NCI-H1105 (cell line): Measurements from ENCODE around the gene BBLN.
"Not testable (repeated sequence)": the region's sequence is repeated elsewhere in the genome, so short reads cannot be mapped to it uniquely, and the experiment has no call there.

ENCODE experiments used
- DNase-seq: peaks from one replicate; lab custom pipeline; 2025; lab: John Stamatoyannopoulos, UW

BBLN gene

DNA sequence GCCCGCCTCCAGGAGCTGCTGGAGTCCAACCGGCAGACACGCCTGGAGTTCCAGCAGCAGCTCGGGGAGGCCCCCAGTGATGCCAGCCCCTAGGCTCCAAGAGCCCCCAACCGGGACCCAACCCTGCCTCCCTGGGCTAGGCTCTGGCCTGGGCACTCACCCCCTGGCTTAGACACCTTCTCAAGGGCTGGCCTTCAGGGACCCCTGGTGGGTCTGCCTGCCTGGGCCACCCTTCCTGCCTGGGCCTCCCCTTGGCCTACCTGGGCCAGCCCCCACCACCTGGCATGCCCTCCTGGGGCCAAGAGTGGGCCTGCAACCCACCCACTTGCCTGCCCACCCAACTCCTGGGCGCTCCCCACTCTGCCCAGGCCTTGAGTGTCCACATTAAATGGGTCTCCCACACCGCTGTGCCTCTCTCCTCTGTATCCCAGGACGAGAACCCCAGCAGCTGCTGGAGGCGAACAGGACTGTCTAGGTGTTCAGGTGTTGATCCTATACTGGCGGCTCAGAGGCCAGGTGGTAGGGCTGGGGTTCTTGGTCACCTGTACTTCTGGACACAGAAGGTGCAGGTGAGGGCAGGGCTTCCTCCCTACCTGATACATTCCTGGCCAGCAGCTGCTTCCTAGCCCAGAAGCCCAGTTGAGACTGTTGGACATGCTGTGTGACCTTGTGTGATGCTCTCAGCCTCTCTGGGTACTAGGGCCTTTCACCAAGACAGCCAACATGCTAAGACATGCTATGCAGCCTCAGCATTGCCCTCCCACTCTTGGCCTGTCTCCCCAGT, 3.6 kb downstream of the BBLN start:
- DNase-seq = no peak

DNA sequence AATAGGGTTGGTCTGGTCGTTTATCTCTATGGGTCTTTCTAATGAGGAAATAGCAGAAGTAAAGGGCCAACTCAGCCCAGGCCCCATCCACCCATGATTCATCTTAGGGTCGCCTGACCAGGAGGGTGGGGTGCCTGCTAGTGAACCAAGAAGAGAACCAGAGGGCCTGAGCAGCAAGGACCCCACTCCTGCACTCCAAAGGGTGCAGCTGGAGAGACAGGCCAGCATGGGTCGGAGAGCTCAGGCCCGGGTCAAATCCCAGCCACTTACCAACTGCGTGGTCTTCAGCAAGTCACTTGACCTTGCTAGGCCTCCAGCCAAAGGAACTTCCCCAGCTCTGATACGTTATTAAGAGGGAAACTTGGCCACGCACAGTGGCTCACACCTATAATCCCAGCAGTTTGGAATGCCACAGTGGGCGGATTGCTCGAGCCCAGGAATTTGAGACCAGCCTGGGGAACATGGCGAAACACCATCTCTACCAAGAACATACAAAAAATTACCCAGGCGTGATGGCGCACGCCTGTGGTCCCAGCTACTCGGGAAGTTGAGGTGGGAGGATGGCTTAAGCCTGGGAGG, 4.3 kb downstream of the BBLN start:
- DNase-seq = no peak

DNA sequence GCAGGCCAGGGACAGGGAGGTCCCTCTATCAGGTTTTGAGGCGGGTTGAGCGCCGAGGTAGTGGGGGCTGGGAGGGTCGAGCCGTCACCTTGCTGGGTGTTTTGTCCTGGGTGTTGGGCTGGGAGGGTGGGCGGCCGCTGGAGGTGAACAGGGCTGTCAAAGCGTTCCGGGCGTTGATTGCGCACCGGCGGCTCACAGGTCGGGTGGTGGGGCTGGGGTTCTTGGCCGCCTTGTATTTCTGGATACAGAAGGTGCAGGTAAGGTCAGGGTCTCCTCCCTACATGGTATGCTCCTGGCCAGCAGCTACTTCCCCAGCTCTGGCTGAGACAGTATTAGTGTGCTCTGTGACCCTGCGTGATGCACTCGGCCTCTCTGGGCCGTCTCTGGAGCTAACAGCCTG, 6.1 kb downstream of the BBLN start:
- DNase-seq = no peak

DNA sequence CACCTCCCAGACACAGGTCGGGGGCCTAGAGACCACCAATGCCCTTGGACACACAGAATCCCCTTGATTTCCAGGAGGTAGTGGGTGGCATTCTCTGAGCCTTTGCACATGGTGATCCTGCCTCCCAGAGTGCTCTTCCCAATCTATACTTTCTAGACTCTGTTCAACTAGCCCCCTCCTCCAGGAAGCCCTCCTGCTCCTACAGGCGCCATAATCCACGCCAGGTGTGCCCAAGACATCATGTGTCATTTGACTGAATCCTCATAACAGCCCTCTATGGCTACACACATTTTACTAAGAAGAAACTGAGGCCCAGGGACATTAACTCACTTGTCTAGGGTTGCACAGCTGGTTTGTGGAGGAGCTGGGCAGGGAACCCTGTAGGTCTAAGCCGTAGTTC, 7.1 kb downstream of the BBLN start:
- no peak for DNase-seq

DNA sequence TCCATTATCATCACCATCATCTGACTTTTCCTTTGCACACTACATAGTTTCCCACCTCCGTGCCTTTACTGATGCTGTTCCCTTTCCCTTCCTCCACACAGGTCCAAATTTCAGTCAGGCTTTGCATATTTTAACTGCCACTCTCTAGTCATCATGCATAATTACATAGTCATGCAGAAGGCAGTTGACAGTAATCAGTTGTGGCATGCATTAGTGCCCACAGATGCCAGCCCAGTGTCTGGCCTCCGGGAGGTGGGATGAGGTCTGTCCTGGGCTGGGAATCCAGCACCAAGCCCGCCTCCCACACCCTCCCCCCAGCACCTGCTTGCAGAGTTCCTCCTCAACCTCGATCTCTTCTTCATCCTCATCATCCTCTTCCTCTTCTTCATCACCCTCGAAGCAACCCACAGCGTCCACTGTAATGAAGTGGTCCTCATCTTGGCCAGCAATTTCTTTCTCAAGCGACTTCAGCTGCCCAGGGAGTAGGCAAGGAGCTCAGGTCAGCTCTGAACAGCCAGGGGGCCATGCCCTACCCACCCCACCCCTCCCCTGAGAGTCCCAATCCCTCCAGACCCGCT, 8.8 kb downstream of the BBLN start:
- no peak for DNase-seq

DNA sequence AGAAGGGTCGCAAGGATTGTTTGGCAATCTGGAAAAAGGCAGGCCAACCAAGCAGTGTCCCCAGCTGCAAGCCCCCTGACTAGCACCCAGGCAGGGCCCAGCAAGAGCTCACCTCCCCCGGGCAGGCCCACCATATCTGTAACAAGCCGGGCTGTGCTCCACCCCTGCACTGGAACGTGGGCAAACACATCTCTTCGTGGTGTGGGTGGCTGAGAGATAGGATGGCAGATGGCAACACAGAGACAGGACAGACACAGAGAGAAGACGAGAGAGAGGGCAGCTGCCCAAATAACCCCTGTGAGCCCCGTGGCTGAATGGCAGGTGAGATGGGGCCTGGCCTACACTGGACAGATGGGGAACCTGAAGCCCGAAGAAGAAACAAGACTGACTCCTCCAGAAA, 9.4 kb downstream of the BBLN start:
- DNase-seq = no peak

DNA sequence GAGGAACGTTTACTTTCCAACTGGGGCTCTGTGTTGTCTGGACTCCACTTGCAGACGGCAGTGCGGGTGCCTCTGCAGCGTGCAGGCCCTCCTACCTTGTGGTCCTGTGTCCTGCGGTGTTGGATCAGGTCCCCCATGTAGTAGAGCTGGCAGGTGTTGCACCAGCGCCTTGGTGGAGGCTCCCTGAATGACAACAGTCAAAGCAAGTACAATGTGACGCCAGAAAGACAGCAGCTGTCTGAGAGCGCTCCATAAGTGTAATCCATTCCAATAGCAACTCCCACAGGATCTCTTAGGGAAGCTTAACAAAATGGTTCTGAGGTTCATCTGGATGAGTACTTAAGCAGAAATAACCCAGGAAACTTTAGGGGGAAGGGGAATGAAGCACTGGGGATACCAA, 9.9 kb downstream of the BBLN start:
- DNase-seq = no peak

DNA sequence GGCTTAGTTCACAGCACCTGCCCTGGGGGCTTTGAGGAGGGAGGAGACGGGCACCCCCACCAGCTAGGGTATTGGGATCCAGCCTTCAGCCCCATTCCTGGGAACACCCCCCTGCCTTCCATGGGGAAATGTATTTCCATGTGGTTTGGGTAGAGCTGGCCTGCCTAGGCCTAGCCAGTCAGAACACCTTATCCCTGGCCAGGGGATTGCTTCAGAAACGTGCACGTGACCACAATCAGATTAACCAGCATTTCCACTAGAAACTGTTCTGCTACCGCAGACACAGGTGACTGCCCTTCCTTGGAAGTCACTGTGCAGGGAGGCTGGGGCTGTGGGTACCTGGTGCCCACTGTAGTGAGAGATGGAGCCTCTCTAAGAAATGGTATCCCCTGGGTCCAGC, 14.0 kb downstream of the BBLN start:
- no peak for DNase-seq

DNA sequence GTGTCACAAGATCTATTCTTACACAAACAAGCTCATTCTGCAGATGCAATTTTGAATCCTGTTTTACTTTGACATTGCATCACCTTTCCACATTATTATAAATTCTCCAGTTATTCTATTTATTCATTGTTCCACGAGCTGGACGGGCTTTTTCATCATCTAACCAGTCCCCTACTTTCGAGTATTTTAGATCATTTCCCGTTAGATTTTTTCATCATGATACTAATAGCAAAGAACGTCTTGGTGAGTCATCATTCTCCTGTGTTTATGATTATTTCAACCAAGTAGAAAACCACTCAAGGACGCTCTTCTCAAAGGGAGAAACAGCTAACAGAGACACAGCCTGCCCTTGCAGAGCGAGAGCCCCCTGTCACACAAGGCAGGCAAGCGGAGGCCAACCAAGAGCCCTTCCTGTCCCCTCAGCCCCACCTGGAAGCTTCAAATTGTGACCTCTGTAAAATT, 15.1 kb downstream of the BBLN start:
- DNase-seq = no peak

DNA sequence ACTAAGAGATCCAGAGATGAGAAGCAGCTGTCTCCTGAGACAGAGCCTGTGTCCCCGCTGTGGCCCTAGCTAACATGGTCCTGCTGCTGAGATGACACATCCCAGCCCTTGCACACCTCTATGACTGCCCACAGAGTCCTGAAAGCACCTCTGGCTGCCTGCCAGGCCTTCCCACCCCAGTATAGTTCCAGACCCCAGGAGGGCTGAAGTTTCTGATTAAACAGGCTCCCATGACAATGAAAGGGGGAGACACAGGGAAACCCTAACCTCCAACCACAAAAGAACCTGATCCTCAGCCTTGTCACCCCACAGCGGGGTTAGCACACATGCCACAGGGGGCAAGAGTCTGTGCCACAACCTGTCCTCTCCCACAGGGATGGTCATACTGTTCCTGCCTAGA, 15.7 kb downstream of the BBLN start:
- no peak for DNase-seq

DNA sequence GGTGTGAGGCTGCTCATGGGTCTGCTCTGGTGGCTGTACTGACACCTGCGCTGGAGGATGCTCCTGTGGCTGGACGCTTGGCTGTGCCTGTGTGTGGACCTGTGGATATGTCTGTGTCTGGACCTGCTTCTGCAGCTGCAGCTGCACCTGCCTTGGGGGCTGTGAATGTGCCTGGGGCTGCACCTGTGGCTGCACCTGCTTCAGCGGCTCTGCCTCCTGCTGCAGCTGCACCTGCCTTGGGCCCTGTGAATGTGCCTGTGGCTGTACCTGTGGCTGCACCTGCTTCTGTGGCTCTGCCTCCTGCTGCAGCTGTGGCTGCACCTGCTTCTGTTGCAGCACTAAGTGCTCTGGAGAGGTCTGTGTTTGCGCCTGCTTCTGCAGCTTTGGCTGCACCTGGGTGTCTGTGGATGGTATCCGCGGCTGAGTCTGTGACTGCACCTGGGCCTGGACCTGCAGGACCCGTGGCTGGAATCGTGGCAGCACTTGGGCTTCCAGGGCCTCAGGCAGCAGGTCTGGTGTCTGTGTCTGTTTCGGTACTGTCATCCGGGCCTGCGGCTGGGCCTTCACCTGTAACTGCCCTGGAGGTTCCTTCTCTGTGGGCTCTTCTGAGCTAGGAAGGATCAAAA, 18.9 kb downstream of the BBLN start:
- no peak for DNase-seq

DNA sequence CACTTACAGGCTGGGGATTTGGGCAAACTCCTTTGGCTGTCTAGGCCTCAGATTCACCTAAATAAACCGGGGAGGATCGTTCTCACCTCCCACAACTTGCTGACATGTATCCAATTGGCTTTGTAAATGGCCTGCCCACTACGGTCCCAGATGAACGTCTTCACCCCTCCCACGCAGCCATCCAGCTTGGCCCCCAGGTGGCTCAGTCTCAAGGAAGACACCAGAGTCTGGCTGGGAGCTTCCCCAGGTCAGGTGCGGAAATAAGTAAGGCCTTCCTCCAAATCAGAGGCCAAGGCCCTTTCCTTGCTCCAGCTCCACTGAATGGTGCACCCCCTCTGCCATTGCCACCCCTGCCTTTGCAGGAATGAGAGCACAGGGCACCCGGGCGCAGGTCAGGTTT, 19.9 kb downstream of the BBLN start:
- no peak for DNase-seq

DNA sequence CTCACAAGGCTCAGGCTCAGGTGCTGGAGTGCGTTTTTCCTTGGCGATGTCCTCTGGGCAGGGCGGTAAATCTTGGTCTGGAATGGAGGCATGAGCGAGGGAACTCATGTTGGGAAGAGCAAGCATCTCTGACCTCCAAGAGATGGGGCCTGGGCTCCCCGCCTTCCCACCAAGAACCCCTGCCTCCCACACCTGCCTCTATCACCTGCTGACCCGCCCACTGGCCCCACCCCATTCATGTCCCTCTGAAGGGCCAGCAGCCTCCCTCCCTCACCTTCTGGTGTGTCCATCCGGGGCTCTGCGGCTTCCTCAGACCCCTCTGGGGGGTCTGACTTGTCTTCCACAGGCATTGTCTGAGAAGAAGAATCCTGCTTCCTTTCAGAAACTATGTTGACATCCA, 20.4 kb downstream of the BBLN start:
- DNase-seq = no peak

DNA sequence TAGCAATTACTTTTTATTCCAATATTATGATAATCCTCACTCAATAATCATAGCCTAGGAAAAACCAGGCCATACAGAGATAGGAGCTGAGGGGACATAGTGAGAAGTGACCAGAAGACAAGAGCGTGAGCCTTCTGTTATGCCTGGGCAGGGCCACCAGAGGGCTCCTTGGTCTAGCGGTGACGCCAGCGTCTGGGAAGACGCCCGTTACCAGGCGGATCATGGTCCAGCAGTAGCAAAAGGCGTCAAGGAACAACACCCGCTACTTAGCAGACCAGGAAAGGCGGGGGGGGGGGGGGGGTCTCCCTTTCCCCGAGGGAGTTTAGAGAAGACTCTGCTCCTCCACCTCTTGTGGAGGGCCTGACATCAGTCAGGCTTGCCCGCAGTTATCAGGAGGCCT, 21.4 kb downstream of the BBLN start:
- not testable (repeated sequence) for DNase-seq

DNA sequence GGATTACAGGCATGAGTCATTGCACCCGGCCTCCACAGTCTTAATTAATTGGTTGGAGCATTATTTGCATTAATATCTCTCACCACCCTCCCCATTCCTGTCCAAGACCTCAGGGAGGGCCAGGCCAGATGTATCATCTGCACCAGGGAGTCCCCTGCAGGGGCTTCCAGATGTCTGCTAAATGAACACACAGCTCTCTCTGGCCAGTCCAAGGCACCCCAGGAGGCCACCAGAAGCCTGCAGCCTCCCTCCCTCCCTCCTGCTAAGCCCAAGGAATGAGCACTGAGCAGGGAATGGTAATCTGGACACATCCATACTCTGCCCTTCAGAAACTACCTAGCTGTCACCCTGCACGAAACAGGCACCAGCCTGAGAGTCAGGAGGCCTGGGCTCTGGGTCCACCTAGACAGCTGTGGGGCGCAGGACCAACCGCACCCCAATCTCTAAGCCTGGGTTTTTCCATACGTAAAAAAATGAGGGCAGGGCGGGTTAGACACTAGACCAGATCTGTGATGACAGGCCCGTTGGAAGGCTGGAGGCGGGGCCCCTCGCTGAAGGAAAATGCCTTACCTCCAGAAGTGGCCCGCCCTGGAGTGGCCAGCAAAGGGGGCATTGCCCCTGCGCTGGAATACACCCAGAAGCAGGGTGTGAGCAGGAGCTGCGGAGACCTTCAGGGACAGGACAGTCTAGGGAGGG, 23.0 kb downstream of the BBLN start:
- DNase-seq = no peak

DNA sequence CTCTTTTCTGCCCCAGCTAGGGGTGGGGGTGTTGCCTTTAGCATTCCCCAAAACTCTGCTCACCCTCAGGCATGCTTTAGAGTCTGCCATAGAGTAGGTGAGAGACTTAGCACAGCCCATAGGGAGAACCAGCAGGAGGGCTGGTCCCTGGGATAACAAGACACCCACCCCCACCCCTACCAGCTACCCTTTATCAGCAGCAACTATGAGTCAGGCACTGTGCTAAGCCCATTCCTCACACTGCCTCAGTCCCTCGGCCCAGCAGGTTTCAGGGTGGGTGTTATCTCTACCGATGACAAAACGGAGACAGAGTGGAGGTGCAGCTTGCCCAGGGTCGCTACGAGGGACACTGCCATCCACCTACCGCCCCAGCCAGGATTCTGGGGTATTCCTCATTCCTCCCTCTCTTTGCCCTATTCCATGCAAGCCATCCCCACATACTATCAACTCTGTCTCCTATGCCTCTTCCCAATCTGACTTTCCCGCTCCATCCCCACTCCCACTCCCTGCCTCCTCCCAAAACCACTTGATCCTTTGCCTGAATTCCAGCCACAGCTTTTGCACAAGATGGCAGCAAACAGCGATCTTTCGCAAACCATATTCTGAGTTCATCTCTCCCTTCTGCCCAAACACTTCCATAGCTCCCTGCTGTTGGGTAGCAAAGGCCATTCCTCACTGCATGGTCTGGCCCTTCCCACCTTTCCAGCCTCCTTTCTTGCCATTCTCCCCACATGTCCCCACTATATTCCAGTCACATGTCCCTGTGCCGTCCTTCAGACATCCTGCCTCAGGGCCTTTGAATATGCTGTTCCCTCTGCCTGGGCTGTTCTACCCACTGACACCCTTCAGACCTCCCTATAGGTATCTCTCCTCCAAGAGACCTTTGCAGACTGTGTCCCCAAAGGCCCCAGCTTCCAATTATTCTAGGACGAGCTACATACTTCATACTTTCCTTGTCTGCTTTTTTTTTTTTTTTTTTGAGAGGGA, 26.2 kb downstream of the BBLN start:
- no peak for DNase-seq

DNA sequence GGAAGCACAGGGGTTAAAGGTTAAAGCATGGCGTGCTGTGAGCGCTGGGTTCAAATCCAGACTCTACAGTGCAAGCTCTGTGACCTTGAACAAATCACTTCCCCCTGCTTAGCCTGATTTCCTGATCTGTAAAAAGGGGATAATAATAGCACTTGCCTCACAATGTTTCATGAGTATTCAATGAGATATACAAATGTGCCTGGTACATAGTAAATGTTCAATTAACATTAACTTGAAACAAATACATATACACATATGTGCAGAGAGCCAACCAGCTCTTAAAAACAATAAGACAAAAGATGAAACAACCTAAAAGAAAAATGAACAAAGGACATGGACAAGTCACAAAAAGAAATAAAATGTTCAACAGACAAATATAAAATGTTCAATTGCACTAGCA, 27.3 kb downstream of the BBLN start:
- DNase-seq = no peak

DNA sequence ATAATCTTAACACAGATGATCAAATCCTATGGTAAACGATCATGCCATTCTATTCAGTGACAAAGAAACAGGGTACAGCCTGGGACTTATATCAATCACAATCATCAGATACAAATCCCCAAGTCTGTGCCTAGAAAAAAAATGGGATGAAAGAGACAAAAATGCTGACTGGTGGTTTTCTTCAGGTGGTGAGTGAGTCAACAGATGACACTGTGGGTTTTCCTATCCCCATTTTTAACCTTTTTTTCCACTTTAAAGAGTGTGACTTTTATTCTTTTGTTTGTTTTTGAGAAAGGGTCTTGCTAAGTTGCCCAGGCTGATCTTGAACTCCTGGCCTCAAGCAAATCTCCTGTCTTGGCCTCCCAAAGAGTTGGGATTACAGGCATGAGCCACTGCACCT, 28.1 kb downstream of the BBLN start:
- no peak for DNase-seq

DNA sequence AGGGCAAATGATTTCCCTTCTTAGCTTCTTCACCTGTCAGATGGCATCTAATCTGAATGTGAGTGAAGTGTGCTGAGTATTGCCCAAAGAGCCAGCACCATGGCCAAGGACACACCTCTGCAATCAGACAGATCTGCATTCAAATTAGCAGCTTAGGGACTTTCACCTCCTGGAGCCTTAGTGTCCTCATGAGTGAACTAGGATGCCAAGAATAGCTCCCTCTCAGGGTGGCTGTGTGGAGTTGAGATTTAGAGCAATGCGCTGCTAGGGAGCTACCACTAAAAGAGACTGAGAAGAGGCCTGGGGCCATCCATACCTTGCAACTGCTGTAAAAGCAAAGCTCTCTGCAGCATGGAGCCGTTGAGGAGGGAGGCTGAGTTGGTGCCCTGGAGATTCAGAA, 29.9 kb downstream of the BBLN start:
- DNase-seq = no peak

DNA sequence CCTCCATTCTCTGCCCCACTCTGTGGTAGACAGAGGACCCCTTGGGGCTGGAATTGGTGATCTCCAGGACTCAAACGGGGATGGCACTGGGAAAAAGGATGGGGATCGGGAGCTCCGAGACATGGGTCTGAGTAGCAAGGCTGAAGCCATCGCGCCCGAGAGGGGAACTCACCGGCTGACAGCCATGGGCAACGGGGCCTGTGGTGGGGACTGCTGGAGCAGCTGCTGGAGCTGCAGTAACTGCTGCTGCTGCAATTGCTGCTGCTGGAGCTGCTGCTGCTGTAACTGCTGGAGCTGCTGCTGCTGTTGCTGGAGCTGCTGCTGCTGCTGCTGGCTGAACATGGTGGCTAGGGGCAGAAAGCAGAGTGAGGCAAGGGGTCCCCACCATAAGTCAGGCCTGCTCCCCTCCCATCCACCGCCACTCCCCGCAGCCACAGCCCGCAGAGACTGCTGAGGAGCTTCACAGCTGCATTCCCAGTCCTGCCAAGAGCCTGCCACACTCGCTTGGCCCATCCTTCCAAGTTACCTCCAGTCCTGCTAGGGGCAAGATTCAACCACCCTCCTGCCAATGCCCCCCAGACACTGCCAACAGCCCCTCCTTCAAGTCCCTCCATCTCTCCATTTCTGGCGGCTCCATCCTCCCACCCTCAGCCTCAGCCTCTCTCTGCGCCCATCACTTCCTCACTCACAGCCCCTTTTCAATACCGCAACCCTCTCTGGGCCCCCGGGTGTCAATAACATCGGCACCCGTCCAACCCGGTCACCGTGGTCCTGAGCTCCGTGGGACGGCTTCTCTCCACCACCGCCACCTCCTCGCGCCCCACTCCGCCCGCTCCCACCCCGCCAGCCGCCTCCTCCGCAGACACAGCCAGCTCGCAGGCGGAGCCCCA, 30.7 kb downstream of the BBLN start:
- no peak for DNase-seq
